GM23338 (cell line): ENCODE data around the gene VANGL1. TPM values are rescaled to one million over a fixed set of nuclear protein-coding genes. Genes with fewer than 3 reads are reported as not detected.
A peak's percentile ranks its signal among the peaks of the same experiment; 100 is the strongest.

Source experiments
- ATAC-seq: fragments of 200-7000 bp; cut with Tn5 transposase; 3 replicates; pipeline ENCODE4 v1.9.1; 2020
- DNase-seq: peaks from one replicate; pipeline ENCODE4 v3.0.0-alpha.2; 2015; ENCODE audit warnings: low spot score
- H2AFZ ChIP-seq: fragments of 200-600 bp; sonication (generic); 2 replicates; pipeline ENCODE4 v1.8.0; 2016; ENCODE audit warnings: antibody characterized with exemption, mild to moderate bottlenecking, moderate library complexity
- H3F3A ChIP-seq: fragments of 200-600 bp; sonication (generic); replicated peaks from 2 replicates; pipeline ENCODE4 v1.8.0; 2017; ENCODE audit warnings: antibody characterized with exemption, mixed run types, low read depth
- H3K27ac ChIP-seq: fragments of 200-600 bp; sonication (generic); 2 replicates; pipeline ENCODE4 v1.6.1; 2016; ENCODE audit warnings: low read depth
- H3K27me3 ChIP-seq: fragments of 200-600 bp; sonication (generic); 2 replicates; pipeline ENCODE4 v1.8.0; 2016; ENCODE audit warnings: mild to moderate bottlenecking, mixed run types, moderate library complexity; ENCODE audit not compliant: insufficient read depth
- H3K36me3 ChIP-seq: fragments of 200-600 bp; sonication (generic); 2 replicates; pipeline ENCODE4 v1.8.0; 2016; ENCODE audit warnings: mild to moderate bottlenecking; ENCODE audit not compliant: insufficient read depth
- H3K4me1 ChIP-seq: fragments of 200-600 bp; sonication (generic); 2 replicates; pipeline ENCODE4 v1.8.0; 2016; ENCODE audit warnings: mild to moderate bottlenecking, moderate library complexity; ENCODE audit not compliant: insufficient read depth
- H3K4me2 ChIP-seq: fragments of 200-600 bp; sonication (generic); 2 replicates; pipeline ENCODE4 v1.7.1; 2017; ENCODE audit warnings: mixed run types
- H3K4me3 ChIP-seq: fragments of 200-600 bp; sonication (generic); 2 replicates; pipeline ENCODE4 v1.6.1; 2016; ENCODE audit warnings: mixed run types
- H3K79me2 ChIP-seq: fragments of 200-600 bp; sonication (generic); replicated peaks from 2 replicates; pipeline ENCODE4 v1.8.0; 2017; ENCODE audit warnings: mild to moderate bottlenecking; ENCODE audit not compliant: insufficient read depth
- H3K9me2 ChIP-seq: fragments of 200-600 bp; sonication (generic); 2 replicates; pipeline ENCODE4 v1.8.0; 2017; ENCODE audit not compliant: insufficient read depth
- H4K20me1 ChIP-seq: fragments of 200-600 bp; sonication (generic); replicated peaks from 2 replicates; pipeline ENCODE4 v1.8.0; 2017; ENCODE audit warnings: mild to moderate bottlenecking; ENCODE audit not compliant: insufficient read depth
- H3K27ac Mint-ChIP-seq: 2 replicates; pipeline ENCODE4 v1.8.0; 2020; ENCODE audit warnings: inconsistent platforms, mild to moderate bottlenecking, moderate library complexity, mixed read lengths
- H3K27me3 Mint-ChIP-seq: 3 replicates; pipeline ENCODE4 v1.8.0; 2022; ENCODE audit warnings: low read depth, mild to moderate bottlenecking, moderate library complexity, mixed read lengths, inconsistent platforms; ENCODE audit not compliant: insufficient read depth, poor library complexity
- H3K36me3 Mint-ChIP-seq: 3 replicates; pipeline ENCODE4 v1.8.0; 2021; ENCODE audit warnings: low read depth, mild to moderate bottlenecking, inconsistent platforms, moderate library complexity, mixed read lengths
- H3K4me1 Mint-ChIP-seq: 3 replicates; pipeline ENCODE4 v1.8.0; 2020; ENCODE audit warnings: mild to moderate bottlenecking, inconsistent platforms, mixed read lengths
- H3K4me3 Mint-ChIP-seq: 3 replicates; pipeline ENCODE4 v1.8.0; 2021; ENCODE audit warnings: moderate library complexity, mild to moderate bottlenecking, inconsistent platforms, mixed read lengths
- H3K9me3 Mint-ChIP-seq: 3 replicates; pipeline ENCODE4 v1.8.0; 2020; ENCODE audit warnings: moderate library complexity, mild to moderate bottlenecking, inconsistent platforms, mixed read lengths
- CREB1 ChIP-seq: fragments of 250-450 bp; sonication (Bioruptor Pico); IDR thresholded peaks from 2 replicates; pipeline ENCODE4 v1.5.0; 2020; ENCODE audit warnings: low read depth, mild to moderate bottlenecking, moderate library complexity
- EZH2 ChIP-seq: fragments of 200-600 bp; sonication (generic); IDR thresholded peaks from one replicate; pipeline ENCODE4 v1.8.0; 2017; ENCODE audit warnings: antibody characterized with exemption, mild to moderate bottlenecking, low read depth; ENCODE audit not compliant: unreplicated experiment
- EZH2phosphoT487 ChIP-seq: fragments of 200-600 bp; sonication (generic); IDR thresholded peaks from one replicate; pipeline ENCODE4 v1.8.1; 2018; ENCODE audit warnings: antibody characterized with exemption; ENCODE audit not compliant: unreplicated experiment
- JUNB ChIP-seq: IDR thresholded peaks from one replicate; pipeline ENCODE4 v1.6.1; 2016; ENCODE audit warnings: antibody characterized with exemption; ENCODE audit not compliant: unreplicated experiment
- NANOG ChIP-seq: IDR thresholded peaks from 2 replicates; pipeline ENCODE4 v1.6.1; 2016; ENCODE audit warnings: antibody characterized with exemption, borderline replicate concordance
- POLR2AphosphoS5 ChIP-seq: IDR thresholded peaks from 2 replicates; pipeline ENCODE4 v1.6.1; 2016; ENCODE audit warnings: antibody characterized with exemption, low read depth
- STAT1 ChIP-seq: IDR thresholded peaks from one replicate; pipeline ENCODE4 v1.6.1; 2016; ENCODE audit warnings: antibody characterized with exemption; ENCODE audit not compliant: unreplicated experiment
- ZNF114 ChIP-seq: fragments of 250-450 bp; sonication (Bioruptor Pico); IDR thresholded peaks from 2 replicates; pipeline ENCODE4 v1.5.0; 2020; ENCODE audit warnings: mild to moderate bottlenecking, moderate library complexity
- ZNF331 ChIP-seq: fragments of 250-450 bp; sonication (Bioruptor Pico); IDR thresholded peaks from 2 replicates; pipeline ENCODE4 v1.5.0; 2020; ENCODE audit warnings: low read depth, mild to moderate bottlenecking, moderate library complexity
- polyA plus RNA-seq: library from polyadenylated mRNA; unstranded; fragments of >200 nt; fragmentation: Nextera tagmentation; extraction: Ambion mirVana; gene quantifications from 2 replicates; pipeline ENCODE4 v1.2.1, GENCODE V29; 2016
- total RNA-seq: library from RNA; depleted of rRNA; stranded (reverse); fragments of >200 nt; shearing (Covaris generic); gene quantifications from 2 replicates; pipeline ENCODE4 v1.2.3, GENCODE V29; 2014
- TF ChIP-seq, protein P1 (sequence below): fragments of 250-450 bp; sonication (Bioruptor Pico); IDR thresholded peaks from 2 replicates; pipeline ENCODE4 v1.5.0; 2020; ENCODE audit warnings: mild to moderate bottlenecking, moderate library complexity
- TF ChIP-seq, protein P2 (sequence below), 2 experiments: fragments of 200-600 bp in 1 of 2; sonication (generic) in 1 of 2; conservative IDR thresholded peaks; 2 replicates each; pipeline versions ENCODE4 v1.5.1 to v1.6.1; 2016 to 2017; ENCODE audit warnings: antibody characterized with exemption in 2 of 2, low read depth in 2 of 2, mild to moderate bottlenecking in 2 of 2, moderate library complexity in 1 of 2
- TF ChIP-seq, protein P3 (sequence below): IDR thresholded peaks from 2 replicates; pipeline ENCODE4 v1.6.1; 2016; ENCODE audit warnings: antibody characterized with exemption
- TF ChIP-seq, protein P4 (sequence below): IDR thresholded peaks from one replicate; pipeline ENCODE4 v1.6.1; 2018; ENCODE audit warnings: antibody characterized with exemption; ENCODE audit not compliant: unreplicated experiment

The VANGL1 gene
- total and polyA plus RNA-seq, 2 experiments from 2014 or later, result 4.4 to 14.4 TPM

DNA sequence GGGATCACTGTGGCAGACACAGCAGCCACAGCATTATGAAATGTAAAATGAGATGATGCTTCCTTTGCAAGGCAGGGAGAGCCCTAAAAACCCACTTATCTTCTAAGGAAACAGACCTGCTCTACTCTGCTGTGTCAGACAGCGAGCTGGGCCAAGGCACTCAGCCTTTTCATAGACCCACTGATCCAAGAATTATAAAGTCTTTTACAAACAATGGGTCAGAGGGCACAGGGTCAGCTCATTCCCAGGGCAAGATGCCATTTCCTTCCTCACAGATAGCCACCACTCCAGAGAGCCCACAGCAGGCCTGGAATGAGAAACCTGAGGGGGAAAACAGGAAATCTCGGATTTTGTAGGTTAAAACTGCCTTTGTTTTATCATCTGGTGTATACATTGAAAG lies 83.8 kb downstream of the VANGL1 start:
- H3K4me3 Mint-ChIP-seq, result no peak overlapping the region
- no peak for TF ChIP-seq NANOG
- TF ChIP-seq CREB1 (CRISPR knock-in tag), result no peak
- TF ChIP-seq ZNF114, result no peak
- TF ChIP-seq, protein P1, sequence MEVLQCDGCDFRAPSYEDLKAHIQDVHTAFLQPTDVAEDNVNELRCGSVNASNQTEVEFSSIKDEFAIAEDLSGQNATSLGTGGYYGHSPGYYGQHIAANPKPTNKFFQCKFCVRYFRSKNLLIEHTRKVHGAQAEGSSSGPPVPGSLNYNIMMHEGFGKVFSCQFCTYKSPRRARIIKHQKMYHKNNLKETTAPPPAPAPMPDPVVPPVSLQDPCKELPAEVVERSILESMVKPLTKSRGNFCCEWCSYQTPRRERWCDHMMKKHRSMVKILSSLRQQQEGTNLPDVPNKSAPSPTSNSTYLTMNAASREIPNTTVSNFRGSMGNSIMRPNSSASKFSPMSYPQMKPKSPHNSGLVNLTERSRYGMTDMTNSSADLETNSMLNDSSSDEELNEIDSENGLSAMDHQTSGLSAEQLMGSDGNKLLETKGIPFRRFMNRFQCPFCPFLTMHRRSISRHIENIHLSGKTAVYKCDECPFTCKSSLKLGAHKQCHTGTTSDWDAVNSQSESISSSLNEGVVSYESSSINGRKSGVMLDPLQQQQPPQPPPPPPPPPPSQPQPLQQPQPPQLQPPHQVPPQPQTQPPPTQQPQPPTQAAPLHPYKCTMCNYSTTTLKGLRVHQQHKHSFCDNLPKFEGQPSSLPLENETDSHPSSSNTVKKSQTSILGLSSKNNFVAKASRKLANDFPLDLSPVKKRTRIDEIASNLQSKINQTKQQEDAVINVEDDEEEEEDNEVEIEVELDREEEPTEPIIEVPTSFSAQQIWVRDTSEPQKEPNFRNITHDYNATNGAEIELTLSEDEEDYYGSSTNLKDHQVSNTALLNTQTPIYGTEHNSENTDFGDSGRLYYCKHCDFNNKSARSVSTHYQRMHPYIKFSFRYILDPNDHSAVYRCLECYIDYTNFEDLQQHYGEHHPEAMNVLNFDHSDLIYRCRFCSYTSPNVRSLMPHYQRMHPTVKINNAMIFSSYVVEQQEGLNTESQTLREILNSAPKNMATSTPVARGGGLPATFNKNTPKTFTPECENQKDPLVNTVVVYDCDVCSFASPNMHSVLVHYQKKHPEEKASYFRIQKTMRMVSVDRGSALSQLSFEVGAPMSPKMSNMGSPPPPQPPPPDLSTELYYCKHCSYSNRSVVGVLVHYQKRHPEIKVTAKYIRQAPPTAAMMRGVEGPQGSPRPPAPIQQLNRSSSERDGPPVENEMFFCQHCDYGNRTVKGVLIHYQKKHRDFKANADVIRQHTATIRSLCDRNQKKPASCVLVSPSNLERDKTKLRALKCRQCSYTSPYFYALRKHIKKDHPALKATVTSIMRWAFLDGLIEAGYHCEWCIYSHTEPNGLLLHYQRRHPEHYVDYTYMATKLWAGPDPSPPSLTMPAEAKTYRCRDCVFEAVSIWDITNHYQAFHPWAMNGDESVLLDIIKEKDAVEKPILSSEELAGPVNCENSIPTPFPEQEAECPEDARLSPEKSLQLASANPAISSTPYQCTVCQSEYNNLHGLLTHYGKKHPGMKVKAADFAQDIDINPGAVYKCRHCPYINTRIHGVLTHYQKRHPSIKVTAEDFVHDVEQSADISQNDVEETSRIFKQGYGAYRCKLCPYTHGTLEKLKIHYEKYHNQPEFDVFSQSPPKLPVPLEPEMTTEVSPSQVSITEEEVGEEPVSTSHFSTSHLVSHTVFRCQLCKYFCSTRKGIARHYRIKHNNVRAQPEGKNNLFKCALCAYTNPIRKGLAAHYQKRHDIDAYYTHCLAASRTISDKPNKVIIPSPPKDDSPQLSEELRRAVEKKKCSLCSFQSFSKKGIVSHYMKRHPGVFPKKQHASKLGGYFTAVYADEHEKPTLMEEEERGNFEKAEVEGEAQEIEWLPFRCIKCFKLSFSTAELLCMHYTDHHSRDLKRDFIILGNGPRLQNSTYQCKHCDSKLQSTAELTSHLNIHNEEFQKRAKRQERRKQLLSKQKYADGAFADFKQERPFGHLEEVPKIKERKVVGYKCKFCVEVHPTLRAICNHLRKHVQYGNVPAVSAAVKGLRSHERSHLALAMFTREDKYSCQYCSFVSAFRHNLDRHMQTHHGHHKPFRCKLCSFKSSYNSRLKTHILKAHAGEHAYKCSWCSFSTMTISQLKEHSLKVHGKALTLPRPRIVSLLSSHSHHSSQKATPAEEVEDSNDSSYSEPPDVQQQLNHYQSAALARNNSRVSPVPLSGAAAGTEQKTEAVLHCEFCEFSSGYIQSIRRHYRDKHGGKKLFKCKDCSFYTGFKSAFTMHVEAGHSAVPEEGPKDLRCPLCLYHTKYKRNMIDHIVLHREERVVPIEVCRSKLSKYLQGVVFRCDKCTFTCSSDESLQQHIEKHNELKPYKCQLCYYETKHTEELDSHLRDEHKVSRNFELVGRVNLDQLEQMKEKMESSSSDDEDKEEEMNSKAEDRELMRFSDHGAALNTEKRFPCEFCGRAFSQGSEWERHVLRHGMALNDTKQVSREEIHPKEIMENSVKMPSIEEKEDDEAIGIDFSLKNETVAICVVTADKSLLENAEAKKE (CRISPR knock-in tag), result no peak
- no peak for TF ChIP-seq ZNF331 (CRISPR knock-in tag)
- TF ChIP-seq EZH2phosphoT487, result no peak
- TF ChIP-seq, protein P2, sequence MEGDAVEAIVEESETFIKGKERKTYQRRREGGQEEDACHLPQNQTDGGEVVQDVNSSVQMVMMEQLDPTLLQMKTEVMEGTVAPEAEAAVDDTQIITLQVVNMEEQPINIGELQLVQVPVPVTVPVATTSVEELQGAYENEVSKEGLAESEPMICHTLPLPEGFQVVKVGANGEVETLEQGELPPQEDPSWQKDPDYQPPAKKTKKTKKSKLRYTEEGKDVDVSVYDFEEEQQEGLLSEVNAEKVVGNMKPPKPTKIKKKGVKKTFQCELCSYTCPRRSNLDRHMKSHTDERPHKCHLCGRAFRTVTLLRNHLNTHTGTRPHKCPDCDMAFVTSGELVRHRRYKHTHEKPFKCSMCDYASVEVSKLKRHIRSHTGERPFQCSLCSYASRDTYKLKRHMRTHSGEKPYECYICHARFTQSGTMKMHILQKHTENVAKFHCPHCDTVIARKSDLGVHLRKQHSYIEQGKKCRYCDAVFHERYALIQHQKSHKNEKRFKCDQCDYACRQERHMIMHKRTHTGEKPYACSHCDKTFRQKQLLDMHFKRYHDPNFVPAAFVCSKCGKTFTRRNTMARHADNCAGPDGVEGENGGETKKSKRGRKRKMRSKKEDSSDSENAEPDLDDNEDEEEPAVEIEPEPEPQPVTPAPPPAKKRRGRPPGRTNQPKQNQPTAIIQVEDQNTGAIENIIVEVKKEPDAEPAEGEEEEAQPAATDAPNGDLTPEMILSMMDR (conservative IDR thresholded peaks at IDR 0.05; ENCODE audit: low read depth in 2 of 2), result no peak
- no peak for TF ChIP-seq STAT1
- TF ChIP-seq EZH2, result no peak
- TF ChIP-seq POLR2AphosphoS5, result no peak
- TF ChIP-seq, protein P3, sequence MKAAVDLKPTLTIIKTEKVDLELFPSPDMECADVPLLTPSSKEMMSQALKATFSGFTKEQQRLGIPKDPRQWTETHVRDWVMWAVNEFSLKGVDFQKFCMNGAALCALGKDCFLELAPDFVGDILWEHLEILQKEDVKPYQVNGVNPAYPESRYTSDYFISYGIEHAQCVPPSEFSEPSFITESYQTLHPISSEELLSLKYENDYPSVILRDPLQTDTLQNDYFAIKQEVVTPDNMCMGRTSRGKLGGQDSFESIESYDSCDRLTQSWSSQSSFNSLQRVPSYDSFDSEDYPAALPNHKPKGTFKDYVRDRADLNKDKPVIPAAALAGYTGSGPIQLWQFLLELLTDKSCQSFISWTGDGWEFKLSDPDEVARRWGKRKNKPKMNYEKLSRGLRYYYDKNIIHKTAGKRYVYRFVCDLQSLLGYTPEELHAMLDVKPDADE, result no peak
- TF ChIP-seq JUNB, result no peak
- TF ChIP-seq, protein P4, sequence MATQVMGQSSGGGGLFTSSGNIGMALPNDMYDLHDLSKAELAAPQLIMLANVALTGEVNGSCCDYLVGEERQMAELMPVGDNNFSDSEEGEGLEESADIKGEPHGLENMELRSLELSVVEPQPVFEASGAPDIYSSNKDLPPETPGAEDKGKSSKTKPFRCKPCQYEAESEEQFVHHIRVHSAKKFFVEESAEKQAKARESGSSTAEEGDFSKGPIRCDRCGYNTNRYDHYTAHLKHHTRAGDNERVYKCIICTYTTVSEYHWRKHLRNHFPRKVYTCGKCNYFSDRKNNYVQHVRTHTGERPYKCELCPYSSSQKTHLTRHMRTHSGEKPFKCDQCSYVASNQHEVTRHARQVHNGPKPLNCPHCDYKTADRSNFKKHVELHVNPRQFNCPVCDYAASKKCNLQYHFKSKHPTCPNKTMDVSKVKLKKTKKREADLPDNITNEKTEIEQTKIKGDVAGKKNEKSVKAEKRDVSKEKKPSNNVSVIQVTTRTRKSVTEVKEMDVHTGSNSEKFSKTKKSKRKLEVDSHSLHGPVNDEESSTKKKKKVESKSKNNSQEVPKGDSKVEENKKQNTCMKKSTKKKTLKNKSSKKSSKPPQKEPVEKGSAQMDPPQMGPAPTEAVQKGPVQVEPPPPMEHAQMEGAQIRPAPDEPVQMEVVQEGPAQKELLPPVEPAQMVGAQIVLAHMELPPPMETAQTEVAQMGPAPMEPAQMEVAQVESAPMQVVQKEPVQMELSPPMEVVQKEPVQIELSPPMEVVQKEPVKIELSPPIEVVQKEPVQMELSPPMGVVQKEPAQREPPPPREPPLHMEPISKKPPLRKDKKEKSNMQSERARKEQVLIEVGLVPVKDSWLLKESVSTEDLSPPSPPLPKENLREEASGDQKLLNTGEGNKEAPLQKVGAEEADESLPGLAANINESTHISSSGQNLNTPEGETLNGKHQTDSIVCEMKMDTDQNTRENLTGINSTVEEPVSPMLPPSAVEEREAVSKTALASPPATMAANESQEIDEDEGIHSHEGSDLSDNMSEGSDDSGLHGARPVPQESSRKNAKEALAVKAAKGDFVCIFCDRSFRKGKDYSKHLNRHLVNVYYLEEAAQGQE, result no peak
- Histone ChIP-seq H3K27me3 (no peaks in the 10 kb centered on the region), H4K20me1 (no peaks in the 10 kb centered on the region), H3K4me2 (no peak overlapping the region), H3K27ac (no peak overlapping the region), H3K79me2 (no peaks in the 10 kb centered on the region), H2AFZ (peak overlapping the region; percentile 72; the same call in 1 of the 2 replicates), H3K4me1 (no peaks in the 10 kb centered on the region), H3K9me2 (no peaks in the 10 kb centered on the region), H3K4me3 (no peak overlapping the region), H3K36me3 (no peaks in the 10 kb centered on the region), H3F3A (no peaks in the 10 kb centered on the region)
- no peaks in the 10 kb centered on the region for H3K9me3 Mint-ChIP-seq
- no peaks in the 10 kb centered on the region for H3K36me3 Mint-ChIP-seq
- DNase-seq, result no peak
- H3K4me1 Mint-ChIP-seq, result peaks cover 6% of the 10 kb centered on the region
- ATAC-seq, result no peak
- H3K27ac Mint-ChIP-seq, result no peak overlapping the region
- H3K27me3 Mint-ChIP-seq, result no peaks in the 10 kb centered on the region
